Renal cortex interstitium (tissue), 11 donors: Measurements from ENCODE around the gene TOP3A. TPM values are rescaled to one million over a fixed set of nuclear protein-coding genes. Genes with fewer than 3 reads are reported as not detected.

Experiments used
- DNase-seq, 11 donors: peaks; one replicate each; pipeline ENCODE4 v3.0.0-alpha.2; 2013; ENCODE audit warnings: low read depth in 9 of 11, low spot score in 4 of 11; ENCODE audit errors: extremely low read depth in 1 of 11
- polyA plus RNA-seq, 3 donors: library from polyadenylated mRNA; unstranded; fragments of 120-200 nt; gene quantifications; one replicate each; pipeline ENCODE4 v1.2.1, GENCODE V29; 2013; ENCODE audit not compliant: insufficient read length in 3 of 3

The TOP3A gene
- polyA plus RNA-seq, 3 donors, result 43.4 to 50.2 (median 48.6) TPM

- no peak for DNase-seq
Observed at GRCh38 chr17:18291718-18292540, 22.9 kb downstream of the TOP3A start.

- no peak for DNase-seq
Observed at GRCh38 chr17:18285296-18285695, 29.5 kb downstream of the TOP3A start.

- DNase-seq, result no peak
Observed at GRCh38 chr17:18281788-18282187, 33.0 kb downstream of the TOP3A start.

GRCh38 chr17:18280766-18281371 lies 33.9 kb downstream of the TOP3A start:
- no peak for DNase-seq

GRCh38 chr17:18280249-18280648 lies 34.5 kb downstream of the TOP3A start:
- DNase-seq, result no peak

GRCh38 chr17:18278867-18279266 lies 35.9 kb downstream of the TOP3A start:
- DNase-seq, result no peak

GRCh38 chr17:18277076-18277475 lies 37.7 kb downstream of the TOP3A start:
- no peak for DNase-seq

GRCh38 chr17:18270046-18270931 lies 44.5 kb downstream of the TOP3A start:
- no peak for DNase-seq

GRCh38 chr17:18267927-18268711 lies 46.7 kb downstream of the TOP3A start:
- DNase-seq, result no peak

- DNase-seq, result no peak
Observed at GRCh38 chr17:18267366-18267765, 47.4 kb downstream of the TOP3A start.

- DNase-seq, result no peak
Observed at GRCh38 chr17:18263885-18264682, 50.7 kb downstream of the TOP3A start.

GRCh38 chr17:18262641-18263040 lies 52.2 kb downstream of the TOP3A start:
- DNase-seq, result no peak

GRCh38 chr17:18262111-18262510 lies 52.7 kb downstream of the TOP3A start:
- no peak for DNase-seq

- DNase-seq, result no peak
Observed at GRCh38 chr17:18261659-18262058, 53.1 kb downstream of the TOP3A start.

- DNase-seq, result peak in 2 of 11 donors; percentile 28 to 46
Observed at GRCh38 chr17:18261146-18261515, 53.7 kb downstream of the TOP3A start.

- peak in 10 of 11 donors; percentile 84 to 95 (median 92) for DNase-seq
Observed at GRCh38 chr17:18260332-18261145, 54.3 kb downstream of the TOP3A start, which contains the start of gene MIEF2. Gene MIEF2 (plus strand): TSS chr17:18260662. CDS start chr17:18262721, 2,059 bp downstream.

- no peak for DNase-seq
Observed at GRCh38 chr17:18259621-18260331, 55.0 kb downstream of the TOP3A start.
